Body of pancreas (tissue), 4 donors: ENCODE results near the gene ZNF76.
"Not testable (repeated sequence)": the region's sequence is repeated elsewhere in the genome, so short reads cannot be mapped to it uniquely, and the experiment has no call there.

ENCODE experiments used
- CTCF ChIP-seq, 7 experiments: fragments of 450-650 bp in 4 of 7; fragments of 200-600 bp in 3 of 7; sonication (generic) in 3 of 7; IDR thresholded peaks; one replicate each; pipeline ENCODE4 v1.5.1; 2016 to 2019; ENCODE audit warnings: antibody characterized with exemption in 7 of 7
- POLR2A ChIP-seq, 3 donors: fragments of 450-650 bp; IDR thresholded peaks; one replicate each; pipeline ENCODE4 v1.6.1; 2016; ENCODE audit warnings: antibody characterized with exemption in 3 of 3, mild to moderate bottlenecking in 2 of 3

GRCh38 chr6:35332074-35332887 is 72.7 kb downstream of the ZNF76 start:
- TF ChIP-seq POLR2A (IDR thresholded peaks at IDR 0.05) = not testable (repeated sequence)
- TF ChIP-seq CTCF (IDR thresholded peaks at IDR 0.05) = peak in 1 of 7 experiments; percentile 23
